GM12872 (cell line): ENCODE results near the gene COL6A5.

Experiments
- TF ChIP-seq, protein P1 (sequence below): IDR thresholded peaks from 3 replicates; pipeline ENCODE4 v1.5.1; 2011; ENCODE audit warnings: low read depth, mild to moderate bottlenecking, low read length, moderate library complexity; ENCODE audit not compliant: insufficient read depth

The COL6A5 gene

DNA sequence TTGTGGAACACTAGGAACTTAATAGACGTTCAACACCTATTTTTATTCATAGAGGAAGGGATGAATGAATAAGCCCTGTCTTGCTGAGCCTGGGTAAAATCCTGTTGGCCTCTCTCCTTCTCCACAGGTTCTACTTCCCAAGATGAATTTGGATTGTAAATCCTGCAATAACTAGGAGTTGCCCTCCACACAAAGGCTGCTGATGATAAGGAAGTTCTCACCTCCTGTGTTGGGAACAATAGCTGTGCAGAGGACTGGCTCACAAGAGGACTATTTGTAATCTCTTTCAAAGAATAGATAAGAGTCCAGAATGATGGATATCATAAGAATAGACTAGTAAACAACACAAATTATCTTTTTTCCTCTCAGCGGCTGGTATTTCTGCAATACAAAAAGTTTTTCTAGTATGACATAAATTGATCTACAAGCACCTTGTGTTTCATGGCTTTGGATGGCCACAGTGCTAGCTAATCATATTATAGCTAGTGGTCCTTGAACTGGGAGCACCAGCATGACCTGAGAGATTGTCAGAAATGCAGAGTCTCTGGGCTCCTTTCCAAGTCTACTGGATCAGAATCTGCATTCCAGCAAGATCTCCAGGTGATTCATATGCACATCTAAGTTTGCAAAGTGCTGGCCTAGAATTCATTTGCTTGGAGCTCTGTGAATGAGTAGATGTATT lies 143.4 kb downstream of the COL6A5 start:
- TF ChIP-seq, protein P1, sequence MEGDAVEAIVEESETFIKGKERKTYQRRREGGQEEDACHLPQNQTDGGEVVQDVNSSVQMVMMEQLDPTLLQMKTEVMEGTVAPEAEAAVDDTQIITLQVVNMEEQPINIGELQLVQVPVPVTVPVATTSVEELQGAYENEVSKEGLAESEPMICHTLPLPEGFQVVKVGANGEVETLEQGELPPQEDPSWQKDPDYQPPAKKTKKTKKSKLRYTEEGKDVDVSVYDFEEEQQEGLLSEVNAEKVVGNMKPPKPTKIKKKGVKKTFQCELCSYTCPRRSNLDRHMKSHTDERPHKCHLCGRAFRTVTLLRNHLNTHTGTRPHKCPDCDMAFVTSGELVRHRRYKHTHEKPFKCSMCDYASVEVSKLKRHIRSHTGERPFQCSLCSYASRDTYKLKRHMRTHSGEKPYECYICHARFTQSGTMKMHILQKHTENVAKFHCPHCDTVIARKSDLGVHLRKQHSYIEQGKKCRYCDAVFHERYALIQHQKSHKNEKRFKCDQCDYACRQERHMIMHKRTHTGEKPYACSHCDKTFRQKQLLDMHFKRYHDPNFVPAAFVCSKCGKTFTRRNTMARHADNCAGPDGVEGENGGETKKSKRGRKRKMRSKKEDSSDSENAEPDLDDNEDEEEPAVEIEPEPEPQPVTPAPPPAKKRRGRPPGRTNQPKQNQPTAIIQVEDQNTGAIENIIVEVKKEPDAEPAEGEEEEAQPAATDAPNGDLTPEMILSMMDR, result no peak

DNA sequence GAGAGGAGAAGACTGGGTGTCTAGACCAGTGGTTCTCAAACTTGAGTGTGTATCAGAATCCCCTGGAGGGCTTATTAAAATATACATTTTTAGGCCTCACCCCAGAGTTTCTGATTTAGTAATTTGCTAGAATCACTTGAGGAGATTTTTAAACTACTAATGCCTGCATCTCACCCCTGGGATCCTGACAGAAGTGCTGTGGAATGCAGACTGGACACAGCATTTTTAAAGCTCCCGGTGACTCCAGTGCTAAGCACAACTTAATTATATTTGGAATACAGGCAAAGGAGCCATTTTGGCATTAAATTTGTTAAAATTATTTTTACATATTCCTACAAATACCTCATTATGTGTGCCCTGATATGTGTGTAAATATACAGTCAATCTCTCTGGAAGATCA lies 144.8 kb downstream of the COL6A5 start:
- TF ChIP-seq, protein P1, result no peak

DNA sequence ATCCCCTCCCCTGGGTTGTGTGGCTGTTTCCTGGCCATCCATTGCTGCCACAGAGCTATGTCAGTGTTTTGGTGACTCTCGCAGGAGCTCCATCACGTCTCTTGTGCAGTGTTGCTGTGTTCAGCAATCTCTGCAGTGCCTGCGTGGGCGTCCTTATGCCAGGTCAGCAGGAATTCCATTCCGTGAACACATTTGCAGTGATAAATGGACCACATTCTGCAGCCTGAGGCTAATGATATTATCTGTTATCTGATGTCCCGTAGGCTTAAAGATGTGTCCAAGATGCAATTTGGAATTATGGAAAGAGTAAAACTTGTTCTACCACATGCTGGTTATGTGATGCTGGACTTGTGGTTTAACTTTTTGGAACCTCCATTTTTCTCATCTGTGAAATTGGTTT lies 146.0 kb downstream of the COL6A5 start:
- TF ChIP-seq, protein P1, result no peak

DNA sequence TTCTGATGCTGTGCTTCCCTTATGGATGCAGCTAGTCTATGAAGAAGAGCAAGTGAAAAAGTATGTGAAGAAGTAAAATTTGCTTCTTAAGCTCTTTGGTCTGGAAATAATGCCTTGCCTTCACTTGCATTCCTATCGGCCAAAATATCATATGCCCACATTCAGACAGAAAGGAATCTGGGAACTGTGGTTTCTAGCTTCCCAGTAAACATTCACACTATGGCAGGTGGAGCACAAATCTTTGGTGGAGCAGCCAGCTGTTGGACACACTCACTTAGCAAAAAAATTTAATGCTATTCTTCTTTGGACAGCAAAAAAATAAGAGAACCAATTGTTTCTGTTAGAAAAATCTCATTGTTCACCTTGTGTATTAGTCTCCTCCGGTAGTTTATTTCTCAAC lies 159.2 kb downstream of the COL6A5 start:
- TF ChIP-seq, protein P1, result no peak

DNA sequence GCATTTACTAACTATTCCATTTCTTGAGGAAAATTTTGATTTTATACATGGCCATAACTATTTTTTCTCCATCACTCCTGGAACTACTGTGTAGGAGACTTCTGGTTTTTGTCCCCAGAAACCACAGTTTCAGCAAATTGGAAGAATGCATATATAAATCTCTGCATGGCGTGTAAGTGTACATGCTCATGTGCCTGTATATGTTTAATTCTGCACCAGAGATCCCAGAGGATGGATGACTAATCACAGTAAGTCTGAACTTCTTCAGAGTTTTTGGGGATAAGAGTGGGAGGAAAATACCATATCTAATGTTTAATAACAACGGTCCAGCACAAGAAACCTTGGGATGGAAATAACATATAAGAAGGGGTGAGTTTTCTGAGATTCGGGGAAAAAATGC lies 160.6 kb downstream of the COL6A5 start:
- TF ChIP-seq, protein P1, result no peak

DNA sequence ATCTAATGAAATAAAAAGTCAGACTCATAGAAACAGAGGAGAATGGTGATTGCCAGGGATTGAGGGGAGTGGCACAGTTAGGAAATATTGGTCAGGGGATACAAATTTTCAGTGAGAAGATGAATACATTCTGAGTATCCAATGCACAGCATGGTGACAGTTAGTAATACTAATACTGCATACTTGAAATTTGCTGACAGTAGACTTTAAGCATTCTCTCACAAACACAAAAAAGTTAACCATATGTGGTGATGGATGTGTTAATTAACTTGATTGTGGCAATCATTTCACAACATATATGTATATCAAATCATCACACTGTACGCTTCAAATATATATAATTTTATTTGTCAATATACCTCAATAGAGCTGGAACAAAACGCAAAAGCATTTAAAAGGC lies 162.3 kb downstream of the COL6A5 start:
- TF ChIP-seq, protein P1, result no peak

DNA sequence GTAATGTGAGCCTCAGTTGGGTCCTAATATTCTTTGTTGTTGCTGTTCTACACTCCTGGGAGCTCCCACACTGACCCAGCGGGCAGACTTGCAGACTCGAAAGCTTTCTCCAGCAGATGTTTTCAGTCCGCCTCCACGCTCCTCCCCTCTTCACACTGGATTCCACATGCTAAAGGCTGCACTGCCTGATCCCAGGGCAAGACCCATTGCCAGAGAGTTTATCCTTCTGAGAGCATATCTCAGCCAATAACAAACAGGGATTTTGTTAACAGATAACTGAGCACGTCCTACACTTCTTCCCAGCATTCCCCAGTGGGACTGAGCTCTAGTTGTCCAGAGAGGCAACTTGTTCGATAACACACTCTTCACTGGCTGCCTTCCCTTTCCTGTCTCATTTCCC lies 163.5 kb downstream of the COL6A5 start:
- TF ChIP-seq, protein P1, result no peak
